Fibroblast of mammary gland (primary cell): ENCODE measurements around the gene RFC1.
A peak's percentile ranks its signal among the peaks of the same experiment; 100 is the strongest.

Experiments used
- DNase-seq: peaks from one replicate; pipeline ENCODE4 v3.0.0-alpha.2; 2010; ENCODE audit warnings: low read depth
- H3K4me3 ChIP-seq: 2 replicates; pipeline ENCODE4 v1.5.1; 2011; ENCODE audit warnings: low read depth, mild to moderate bottlenecking, low read length, moderate library complexity; ENCODE audit not compliant: control insufficient read depth
- CTCF ChIP-seq: conservative IDR thresholded peaks from 2 replicates; pipeline ENCODE4 v1.5.1; 2011; ENCODE audit warnings: low read depth, low read length, inconsistent platforms; ENCODE audit not compliant: control insufficient read depth, insufficient read depth

RFC1 gene

GRCh38 chr4:39324897-39325613 is 41.1 kb downstream of the RFC1 start:
- H3K4me3 ChIP-seq, result no peak overlapping the region
- peak; percentile 36 for DNase-seq
- no peak for TF ChIP-seq CTCF

GRCh38 chr4:39324446-39324845 is 41.7 kb downstream of the RFC1 start:
- DNase-seq, result no peak
- no peak for TF ChIP-seq CTCF
- no peak overlapping the region for H3K4me3 ChIP-seq

GRCh38 chr4:39323821-39324220 is 42.3 kb downstream of the RFC1 start:
- no peak overlapping the region for H3K4me3 ChIP-seq
- no peak for TF ChIP-seq CTCF
- DNase-seq, result no peak

GRCh38 chr4:39320381-39321115 is 45.6 kb downstream of the RFC1 start:
- TF ChIP-seq CTCF, result no peak
- peak; percentile 39 for DNase-seq

GRCh38 chr4:39319676-39320075 is 46.5 kb downstream of the RFC1 start:
- DNase-seq, result peak; percentile 88
- no peak for TF ChIP-seq CTCF
- H3K4me3 ChIP-seq, result no peak overlapping the region

More at GRCh38 chr4:39320381-39321115, 45.6 kb downstream of the RFC1 start:
- no peak overlapping the region for H3K4me3 ChIP-seq

- DNase-seq, result no peak
- no peak for TF ChIP-seq CTCF
- no peak overlapping the region for H3K4me3 ChIP-seq
Measured at GRCh38 chr4:39312816-39313215, 53.3 kb downstream of the RFC1 start.
